Measurements from ENCODE around the gene URGCP.

DNA sequence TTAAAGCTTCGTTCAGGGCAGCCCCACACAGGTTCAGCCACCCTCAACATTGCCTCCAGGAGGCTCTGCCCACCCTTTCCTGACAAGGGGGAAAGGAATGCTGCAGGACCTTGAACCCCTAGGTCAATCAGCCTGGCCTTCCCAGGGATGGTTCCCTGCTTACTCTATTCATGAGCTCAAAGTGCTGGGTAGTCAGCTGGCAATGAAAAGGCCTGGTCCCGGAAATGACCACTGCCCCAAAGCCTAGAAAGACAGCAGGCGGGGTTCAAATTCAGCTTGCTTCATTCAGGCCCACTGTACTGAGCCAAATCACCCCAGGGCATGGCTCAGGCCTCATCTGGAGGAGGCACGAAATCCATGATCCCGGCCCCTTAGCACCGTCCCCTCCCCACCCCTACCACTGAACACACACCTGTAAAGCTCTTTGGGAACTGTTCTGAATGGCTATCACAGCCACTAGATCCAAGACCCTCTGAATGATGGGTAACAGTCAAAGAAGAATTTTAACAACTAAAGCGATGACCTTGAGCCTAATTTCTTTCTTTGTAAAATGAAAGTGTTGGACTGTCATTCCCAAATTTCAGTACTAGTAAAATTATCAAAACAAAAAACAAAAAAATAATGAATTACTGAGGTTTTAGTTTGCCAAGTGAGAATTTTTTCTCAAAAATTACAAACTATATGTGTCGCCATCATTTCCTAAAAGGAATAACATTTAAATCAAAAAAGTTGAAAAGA lies 1.0 kb downstream of the URGCP start:
- TF ChIP-seq, protein P1, sequence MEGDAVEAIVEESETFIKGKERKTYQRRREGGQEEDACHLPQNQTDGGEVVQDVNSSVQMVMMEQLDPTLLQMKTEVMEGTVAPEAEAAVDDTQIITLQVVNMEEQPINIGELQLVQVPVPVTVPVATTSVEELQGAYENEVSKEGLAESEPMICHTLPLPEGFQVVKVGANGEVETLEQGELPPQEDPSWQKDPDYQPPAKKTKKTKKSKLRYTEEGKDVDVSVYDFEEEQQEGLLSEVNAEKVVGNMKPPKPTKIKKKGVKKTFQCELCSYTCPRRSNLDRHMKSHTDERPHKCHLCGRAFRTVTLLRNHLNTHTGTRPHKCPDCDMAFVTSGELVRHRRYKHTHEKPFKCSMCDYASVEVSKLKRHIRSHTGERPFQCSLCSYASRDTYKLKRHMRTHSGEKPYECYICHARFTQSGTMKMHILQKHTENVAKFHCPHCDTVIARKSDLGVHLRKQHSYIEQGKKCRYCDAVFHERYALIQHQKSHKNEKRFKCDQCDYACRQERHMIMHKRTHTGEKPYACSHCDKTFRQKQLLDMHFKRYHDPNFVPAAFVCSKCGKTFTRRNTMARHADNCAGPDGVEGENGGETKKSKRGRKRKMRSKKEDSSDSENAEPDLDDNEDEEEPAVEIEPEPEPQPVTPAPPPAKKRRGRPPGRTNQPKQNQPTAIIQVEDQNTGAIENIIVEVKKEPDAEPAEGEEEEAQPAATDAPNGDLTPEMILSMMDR (IDR thresholded peaks at IDR 0.05 in 4 of 5, conservative IDR thresholded peaks at IDR 0.05 in 1 of 5) = no peak
- TF ChIP-seq POLR2A (IDR thresholded peaks at IDR 0.05) = no peak

All from gastrocnemius medialis (tissue), 4 donors.